Measurements from ENCODE around the gene CS.
"Not testable (repeated sequence)": the region's sequence is repeated elsewhere in the genome, so short reads cannot be mapped to it uniquely, and the experiment has no call there.

Gene CS

DNA sequence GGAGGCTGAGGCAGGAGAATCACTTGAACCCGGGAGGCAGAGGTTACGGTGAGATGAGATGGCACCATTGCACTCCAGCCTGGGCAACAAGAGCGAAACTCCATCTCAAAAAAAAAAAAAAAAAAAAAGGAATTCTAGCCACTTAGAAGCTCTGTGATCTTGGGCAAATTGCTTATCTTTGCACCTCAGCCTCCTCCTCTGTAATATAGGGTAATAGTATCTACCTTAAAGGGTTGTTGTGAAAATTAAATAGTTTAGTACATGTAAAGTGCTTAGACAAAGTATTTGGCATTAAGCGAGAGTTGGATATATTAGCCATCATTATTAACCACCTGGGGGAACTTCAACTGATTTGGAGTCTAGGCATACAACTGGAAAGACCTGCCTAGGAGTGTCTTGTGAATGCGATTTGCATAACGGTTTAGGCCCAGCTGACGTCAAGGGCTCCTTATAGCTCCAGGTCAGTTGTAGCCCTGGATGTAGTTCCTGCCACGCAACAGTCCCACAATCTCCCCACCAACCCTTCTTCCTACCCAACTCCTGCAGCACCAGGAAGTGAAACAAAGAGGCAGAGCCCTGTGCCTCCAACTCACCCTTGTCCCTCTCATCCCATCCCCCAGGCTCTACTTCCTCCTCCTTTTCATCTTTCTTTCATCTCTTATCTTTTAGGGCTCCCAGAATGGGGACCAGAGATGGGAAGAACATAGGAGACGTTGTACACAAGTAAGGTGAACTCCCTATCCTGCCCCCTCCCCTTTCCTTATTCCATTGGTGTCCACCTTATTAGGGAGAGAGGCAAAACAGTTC, 36.4 kb upstream of the CS start:
- no peak for ATAC-seq
- no peak for TF ChIP-seq RARB (CRISPR knock-in tag; IDR thresholded peaks at IDR 0.05)
- no peak for TF ChIP-seq ZFP30 (CRISPR knock-in tag; IDR thresholded peaks at IDR 0.05)
- no peak for TF ChIP-seq TSHZ2 (CRISPR knock-in tag; IDR thresholded peaks at IDR 0.05)
- no peak for TF ChIP-seq PATZ1 (CRISPR knock-in tag; IDR thresholded peaks at IDR 0.05; ENCODE audit: borderline replicate concordance)
- TF ChIP-seq, protein P1, sequence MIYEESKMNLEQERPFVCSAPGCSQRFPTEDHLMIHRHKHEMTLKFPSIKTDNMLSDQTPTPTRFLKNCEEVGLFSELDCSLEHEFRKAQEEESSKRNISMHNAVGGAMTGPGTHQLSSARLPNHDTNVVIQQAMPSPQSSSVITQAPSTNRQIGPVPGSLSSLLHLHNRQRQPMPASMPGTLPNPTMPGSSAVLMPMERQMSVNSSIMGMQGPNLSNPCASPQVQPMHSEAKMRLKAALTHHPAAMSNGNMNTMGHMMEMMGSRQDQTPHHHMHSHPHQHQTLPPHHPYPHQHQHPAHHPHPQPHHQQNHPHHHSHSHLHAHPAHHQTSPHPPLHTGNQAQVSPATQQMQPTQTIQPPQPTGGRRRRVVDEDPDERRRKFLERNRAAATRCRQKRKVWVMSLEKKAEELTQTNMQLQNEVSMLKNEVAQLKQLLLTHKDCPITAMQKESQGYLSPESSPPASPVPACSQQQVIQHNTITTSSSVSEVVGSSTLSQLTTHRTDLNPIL (CRISPR knock-in tag; IDR thresholded peaks at IDR 0.05; ENCODE audit: low read depth), result no peak
- TF ChIP-seq, protein P2, sequence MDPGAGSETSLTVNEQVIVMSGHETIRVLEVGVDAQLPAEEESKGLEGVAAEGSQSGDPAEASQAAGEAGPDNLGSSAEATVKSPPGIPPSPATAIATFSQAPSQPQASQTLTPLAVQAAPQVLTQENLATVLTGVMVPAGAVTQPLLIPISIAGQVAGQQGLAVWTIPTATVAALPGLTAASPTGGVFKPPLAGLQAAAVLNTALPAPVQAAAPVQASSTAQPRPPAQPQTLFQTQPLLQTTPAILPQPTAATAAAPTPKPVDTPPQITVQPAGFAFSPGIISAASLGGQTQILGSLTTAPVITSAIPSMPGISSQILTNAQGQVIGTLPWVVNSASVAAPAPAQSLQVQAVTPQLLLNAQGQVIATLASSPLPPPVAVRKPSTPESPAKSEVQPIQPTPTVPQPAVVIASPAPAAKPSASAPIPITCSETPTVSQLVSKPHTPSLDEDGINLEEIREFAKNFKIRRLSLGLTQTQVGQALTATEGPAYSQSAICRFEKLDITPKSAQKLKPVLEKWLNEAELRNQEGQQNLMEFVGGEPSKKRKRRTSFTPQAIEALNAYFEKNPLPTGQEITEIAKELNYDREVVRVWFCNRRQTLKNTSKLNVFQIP (CRISPR knock-in tag; IDR thresholded peaks at IDR 0.05; ENCODE audit: borderline replicate concordance, low read depth), result no peak
- TF ChIP-seq ZNF70 (CRISPR knock-in tag; IDR thresholded peaks at IDR 0.05), result no peak
- no peak for TF ChIP-seq ESRRG (CRISPR knock-in tag; IDR thresholded peaks at IDR 0.05)

DNA sequence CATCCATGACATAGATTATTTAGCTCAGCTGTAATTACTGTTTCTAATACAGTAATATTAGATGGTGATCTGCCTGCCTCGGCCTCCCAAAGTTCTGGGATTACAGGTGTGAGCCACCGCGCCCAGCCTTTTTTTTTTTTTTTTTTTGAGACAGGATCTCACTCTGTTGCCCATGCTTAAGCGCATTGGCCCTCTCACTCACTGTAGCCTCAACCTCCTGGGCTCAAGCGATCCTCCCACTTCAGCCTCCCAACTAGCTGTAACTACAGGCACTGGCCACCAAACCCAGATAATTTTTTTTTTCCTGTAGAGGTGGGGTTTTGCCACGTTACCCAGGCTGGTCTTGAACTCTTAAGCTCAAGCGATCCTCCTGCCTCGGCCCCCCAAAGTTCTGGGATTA, 35.4 kb upstream of the CS start:
- ATAC-seq, result not testable (repeated sequence)

DNA sequence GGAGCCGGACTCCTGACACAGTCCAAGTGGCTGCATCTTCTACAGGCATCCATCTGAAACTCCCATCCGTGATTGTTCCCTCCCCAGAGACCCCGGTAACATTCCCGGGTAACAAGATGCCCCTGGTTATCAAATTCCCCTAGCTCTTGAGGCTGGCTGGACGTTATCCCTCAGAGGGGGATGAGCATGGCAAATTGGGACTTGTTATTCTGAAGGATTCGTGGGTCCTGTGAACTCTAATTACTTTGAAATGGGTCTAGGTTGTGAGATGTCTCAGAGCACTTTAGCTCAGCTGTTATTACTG, 34.3 kb upstream of the CS start:
- TF ChIP-seq PPARA (CRISPR knock-in tag; IDR thresholded peaks at IDR 0.05; ENCODE audit: borderline replicate concordance), result no peak
- TF ChIP-seq TCF4 (CRISPR knock-in tag; IDR thresholded peaks at IDR 0.05; ENCODE audit: borderline replicate concordance), result no peak
- no peak; the same call in 1 of the 3 replicates for ATAC-seq

GRCh38 chr12:56333679-56334489, 33.8 kb upstream of the CS start, which contains the start of gene PAN2:
PAN2 (minus strand) TSS chr12:56334000; CDS start chr12:56333094, 906 bp downstream.
- ATAC-seq, result peak; percentile 100
- no peak for TF ChIP-seq PPARA (CRISPR knock-in tag; IDR thresholded peaks at IDR 0.05; ENCODE audit: borderline replicate concordance)
- TF ChIP-seq PATZ1 (CRISPR knock-in tag; IDR thresholded peaks at IDR 0.05; ENCODE audit: borderline replicate concordance), result peak; percentile 67; the same call in 1 of the 2 replicates
- TF ChIP-seq, protein P3, sequence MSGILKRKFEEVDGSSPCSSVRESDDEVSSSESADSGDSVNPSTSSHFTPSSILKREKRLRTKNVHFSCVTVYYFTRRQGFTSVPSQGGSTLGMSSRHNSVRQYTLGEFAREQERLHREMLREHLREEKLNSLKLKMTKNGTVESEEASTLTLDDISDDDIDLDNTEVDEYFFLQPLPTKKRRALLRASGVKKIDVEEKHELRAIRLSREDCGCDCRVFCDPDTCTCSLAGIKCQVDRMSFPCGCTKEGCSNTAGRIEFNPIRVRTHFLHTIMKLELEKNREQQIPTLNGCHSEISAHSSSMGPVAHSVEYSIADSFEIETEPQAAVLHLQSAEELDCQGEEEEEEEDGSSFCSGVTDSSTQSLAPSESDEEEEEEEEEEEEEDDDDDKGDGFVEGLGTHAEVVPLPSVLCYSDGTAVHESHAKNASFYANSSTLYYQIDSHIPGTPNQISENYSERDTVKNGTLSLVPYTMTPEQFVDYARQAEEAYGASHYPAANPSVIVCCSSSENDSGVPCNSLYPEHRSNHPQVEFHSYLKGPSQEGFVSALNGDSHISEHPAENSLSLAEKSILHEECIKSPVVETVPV (CRISPR knock-in tag; IDR thresholded peaks at IDR 0.05), result no peak

Measured in SK-N-SH treated with all-trans-retinoic acid at 6 μM for 48 hours (cell line).